OCI-LY1 (cell line): ENCODE results near the gene ADARB2.

Experiments used
- H2AFZ ChIP-seq: fragments of 200-600 bp; sonication (generic), shearing (Covaris generic); 2 replicates; pipeline ENCODE4 v1.6.0; 2014; ENCODE audit warnings: antibody characterized with exemption, mild to moderate bottlenecking, low read length
- H3F3A ChIP-seq: fragments of 200-600 bp; sonication (generic), shearing (Covaris generic); 2 replicates; pipeline ENCODE4 v1.6.0; 2014; ENCODE audit warnings: mild to moderate bottlenecking, antibody characterized with exemption, low read length, moderate library complexity; ENCODE audit not compliant: insufficient read depth
- H3K27ac ChIP-seq: fragments of 200-600 bp; sonication (generic); 2 replicates; pipeline ENCODE4 v1.5.1; 2014; ENCODE audit warnings: low read length, mixed run types, mild to moderate bottlenecking, low read depth; ENCODE audit not compliant: poor library complexity, severe bottlenecking
- H3K27me3 ChIP-seq: fragments of 200-600 bp; sonication (generic); 2 replicates; pipeline ENCODE4 v1.6.0; 2014; ENCODE audit warnings: antibody characterized with exemption, mild to moderate bottlenecking, low read length, moderate library complexity; ENCODE audit not compliant: insufficient read depth
- H3K36me3 ChIP-seq: fragments of 200-600 bp; sonication (generic); 2 replicates; pipeline ENCODE4 v1.6.1; 2014; ENCODE audit warnings: mild to moderate bottlenecking, antibody characterized with exemption, low read length, moderate library complexity, mixed read lengths; ENCODE audit not compliant: insufficient read depth
- H3K4me1 ChIP-seq: fragments of 200-600 bp; sonication (generic); 2 replicates; pipeline ENCODE4 v1.5.1; 2014; ENCODE audit warnings: mild to moderate bottlenecking, low read length, moderate library complexity; ENCODE audit not compliant: insufficient read depth, severe bottlenecking
- H3K4me2 ChIP-seq: fragments of 200-600 bp; sonication (generic), shearing (Covaris generic); 2 replicates; pipeline ENCODE4 v1.6.1; 2014; ENCODE audit warnings: low read length
- H3K4me3 ChIP-seq: fragments of 200-600 bp; sonication (generic); 2 replicates; pipeline ENCODE4 v1.5.1; 2014; ENCODE audit warnings: low read length, low read depth, mild to moderate bottlenecking, mixed read lengths; ENCODE audit not compliant: poor library complexity, severe bottlenecking
- H3K79me2 ChIP-seq: fragments of 200-600 bp; shearing (Covaris generic); 2 replicates; pipeline ENCODE4 v1.6.1; 2016; ENCODE audit warnings: mixed run types, low read length, mixed read lengths; ENCODE audit not compliant: insufficient read depth
- H3K9ac ChIP-seq: fragments of 200-600 bp; sonication (generic), shearing (Covaris generic); 2 replicates; pipeline ENCODE4 v1.6.1; 2014; ENCODE audit warnings: mild to moderate bottlenecking, low read length, mixed read lengths
- H3K9me2 ChIP-seq: fragments of 200-600 bp; sonication (generic), shearing (Covaris generic); 2 replicates; pipeline ENCODE4 v1.6.1; 2014; ENCODE audit warnings: low read depth, mild to moderate bottlenecking, low read length, mixed read lengths
- H3K9me3 ChIP-seq: fragments of 200-600 bp; shearing (Covaris generic); 2 replicates; pipeline ENCODE4 v1.6.1; 2014; ENCODE audit warnings: low read length, mixed read lengths
- H4K20me1 ChIP-seq: fragments of 200-600 bp; sonication (generic), shearing (Covaris generic); 2 replicates; pipeline ENCODE4 v1.6.0; 2016; ENCODE audit warnings: mild to moderate bottlenecking, low read length; ENCODE audit not compliant: insufficient read depth
- EZH2 ChIP-seq: fragments of 200-600 bp; sonication (generic), shearing (Covaris generic); IDR thresholded peaks from 2 replicates; pipeline ENCODE4 v1.8.0; 2017; ENCODE audit warnings: borderline replicate concordance, mixed run types, mild to moderate bottlenecking, antibody characterized with exemption, low read length, moderate library complexity, mixed read lengths
- TF ChIP-seq, protein P1 (sequence below): fragments of 200-600 bp; sonication (generic), shearing (Covaris generic); IDR thresholded peaks from 2 replicates; pipeline ENCODE4 v1.5.1; 2017; ENCODE audit warnings: mild to moderate bottlenecking, antibody characterized with exemption, low read length, moderate library complexity, mixed read lengths

Gene ADARB2

DNA sequence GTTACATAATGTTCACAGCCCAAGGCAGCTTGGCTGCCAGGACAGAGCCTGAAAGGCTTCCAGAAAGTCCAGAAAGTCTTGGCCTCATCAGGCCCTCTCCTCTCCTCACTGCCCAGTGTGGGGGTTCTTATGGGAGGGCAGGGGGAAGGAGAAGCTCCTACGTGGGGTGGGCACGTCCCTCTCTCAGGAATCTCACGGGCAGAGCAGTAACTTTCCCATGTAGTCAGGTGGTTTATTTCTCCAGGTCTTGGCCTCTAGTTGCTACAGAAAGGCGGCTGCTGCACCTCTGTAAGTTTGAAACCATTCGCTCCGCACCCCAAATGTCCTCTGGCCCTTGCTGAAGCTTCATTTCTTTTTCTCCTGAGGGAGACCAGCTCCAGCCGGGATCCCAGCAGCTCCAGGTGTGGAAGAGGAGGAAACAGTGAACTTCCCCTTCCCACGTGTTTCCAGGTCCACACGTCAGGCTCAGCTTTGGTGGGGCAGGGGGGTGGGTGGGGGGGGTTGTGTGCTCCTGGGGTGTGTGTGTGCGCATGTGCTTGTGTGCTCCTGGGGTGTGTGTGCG is 360.9 kb downstream of the ADARB2 start:
- Histone ChIP-seq H3K9me2 (no peaks in the 10 kb centered on the region), H3F3A (no peaks in the 10 kb centered on the region), H3K9me3 (no peaks in the 10 kb centered on the region), H3K79me2 (no peaks in the 10 kb centered on the region), H3K4me3 (no peak overlapping the region), H2AFZ (no peak overlapping the region), H3K36me3 (no peaks in the 10 kb centered on the region), H3K27me3 (peaks cover 3% of the 10 kb centered on the region; the same call in 1 of the 2 replicates), H4K20me1 (no peaks in the 10 kb centered on the region), H3K27ac (no peak overlapping the region), H3K4me2 (no peak overlapping the region), H3K4me1 (no peaks in the 10 kb centered on the region), H3K9ac (no peak overlapping the region)
- TF ChIP-seq, protein P1, sequence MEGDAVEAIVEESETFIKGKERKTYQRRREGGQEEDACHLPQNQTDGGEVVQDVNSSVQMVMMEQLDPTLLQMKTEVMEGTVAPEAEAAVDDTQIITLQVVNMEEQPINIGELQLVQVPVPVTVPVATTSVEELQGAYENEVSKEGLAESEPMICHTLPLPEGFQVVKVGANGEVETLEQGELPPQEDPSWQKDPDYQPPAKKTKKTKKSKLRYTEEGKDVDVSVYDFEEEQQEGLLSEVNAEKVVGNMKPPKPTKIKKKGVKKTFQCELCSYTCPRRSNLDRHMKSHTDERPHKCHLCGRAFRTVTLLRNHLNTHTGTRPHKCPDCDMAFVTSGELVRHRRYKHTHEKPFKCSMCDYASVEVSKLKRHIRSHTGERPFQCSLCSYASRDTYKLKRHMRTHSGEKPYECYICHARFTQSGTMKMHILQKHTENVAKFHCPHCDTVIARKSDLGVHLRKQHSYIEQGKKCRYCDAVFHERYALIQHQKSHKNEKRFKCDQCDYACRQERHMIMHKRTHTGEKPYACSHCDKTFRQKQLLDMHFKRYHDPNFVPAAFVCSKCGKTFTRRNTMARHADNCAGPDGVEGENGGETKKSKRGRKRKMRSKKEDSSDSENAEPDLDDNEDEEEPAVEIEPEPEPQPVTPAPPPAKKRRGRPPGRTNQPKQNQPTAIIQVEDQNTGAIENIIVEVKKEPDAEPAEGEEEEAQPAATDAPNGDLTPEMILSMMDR: no peak
- no peak for TF ChIP-seq EZH2

DNA sequence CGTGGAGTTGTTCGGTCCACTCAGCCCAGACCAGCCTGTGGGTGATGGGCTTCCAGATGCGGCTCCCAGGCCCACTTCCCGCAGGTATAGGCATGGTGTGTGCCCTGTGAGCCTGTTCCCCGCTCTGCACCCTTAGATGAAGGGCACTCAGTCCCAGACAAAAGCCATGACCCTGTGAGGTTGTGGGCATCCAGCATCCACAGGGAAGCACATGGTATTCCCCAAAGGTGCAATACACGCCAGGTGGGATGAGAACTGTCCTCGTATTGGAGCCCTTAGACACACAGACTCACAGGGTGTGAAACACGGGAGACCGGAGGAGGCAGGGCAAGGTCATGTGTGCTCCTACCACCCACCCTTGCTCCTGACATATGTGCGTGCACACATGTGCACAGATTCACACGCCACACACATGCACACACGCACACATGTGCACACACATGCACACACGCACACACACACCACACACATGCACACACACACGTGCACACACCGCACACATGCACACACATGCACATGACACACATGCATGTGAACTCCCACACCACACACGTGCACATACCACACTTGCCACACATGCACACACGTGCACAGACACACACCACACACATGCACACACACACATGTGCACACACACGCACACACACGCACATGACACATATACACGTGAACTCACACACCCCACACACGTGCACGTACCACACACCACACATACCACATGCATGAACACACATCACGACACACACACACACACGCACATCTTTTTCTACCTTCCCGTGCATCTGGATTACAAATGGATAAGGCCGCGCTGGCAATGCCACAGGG is 361.8 kb downstream of the ADARB2 start:
- Histone ChIP-seq H3K27me3 (peaks cover 3% of the 10 kb centered on the region; the same call in 1 of the 2 replicates), H3K4me3 (no peak overlapping the region), H4K20me1 (no peaks in the 10 kb centered on the region), H3K36me3 (no peaks in the 10 kb centered on the region), H3K9me2 (no peaks in the 10 kb centered on the region), H3K4me1 (no peaks in the 10 kb centered on the region), H3K27ac (no peak overlapping the region), H3K79me2 (no peaks in the 10 kb centered on the region), H3K9ac (no peak overlapping the region), H3K9me3 (no peaks in the 10 kb centered on the region), H3K4me2 (no peak overlapping the region), H3F3A (no peaks in the 10 kb centered on the region), H2AFZ (no peak overlapping the region)
- TF ChIP-seq EZH2: no peak
- TF ChIP-seq, protein P1: no peak

DNA sequence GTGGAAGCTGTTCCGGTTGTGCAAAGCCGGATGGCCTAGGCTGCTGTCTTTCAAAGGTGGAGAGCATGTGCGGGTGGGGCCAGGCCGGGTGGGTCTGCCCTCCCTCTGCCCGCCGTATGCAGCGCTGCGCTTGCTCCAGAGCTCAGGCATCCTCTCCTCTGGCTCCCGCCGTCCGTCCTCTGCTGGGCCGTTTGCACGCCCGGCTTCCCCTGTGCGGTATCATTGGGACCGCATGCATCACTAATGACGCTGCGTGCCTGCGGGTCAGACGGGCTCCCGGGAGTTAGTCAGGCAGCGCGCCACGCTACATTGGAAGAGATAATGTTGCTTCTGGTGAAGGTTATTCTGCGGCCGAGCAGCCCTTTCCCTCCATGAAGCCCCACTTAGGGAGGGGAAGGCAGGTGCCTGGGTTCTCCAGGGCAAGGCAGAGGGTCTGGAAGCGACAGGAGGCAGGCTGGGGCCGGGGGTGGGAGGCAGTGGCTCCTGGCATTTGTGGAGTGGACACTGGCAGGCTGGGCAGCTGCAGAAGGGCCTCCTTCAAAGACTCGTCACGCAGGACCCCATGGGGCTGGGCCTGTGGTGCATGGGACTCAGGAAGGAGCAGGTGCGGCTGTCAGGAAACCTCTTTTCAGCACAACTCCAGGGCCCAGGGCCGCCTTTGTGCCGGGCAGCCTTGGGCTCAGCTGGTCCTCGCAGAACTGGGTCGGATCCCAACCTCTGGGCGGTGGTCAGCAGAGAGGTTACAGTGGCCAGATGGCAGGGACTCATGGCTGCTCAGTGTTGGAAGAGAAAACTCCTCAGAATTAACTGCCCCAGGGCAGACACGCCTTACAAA is 362.6 kb downstream of the ADARB2 start:
- TF ChIP-seq EZH2: no peak
- TF ChIP-seq, protein P1: no peak

More for the DNA sequence above, 362.6 kb downstream of the ADARB2 start:
- Histone ChIP-seq H4K20me1 (no peaks in the 10 kb centered on the region), H2AFZ (no peak overlapping the region), H3K9ac (no peak overlapping the region), H3F3A (no peaks in the 10 kb centered on the region), H3K36me3 (no peaks in the 10 kb centered on the region), H3K4me3 (no peak overlapping the region), H3K27me3 (peaks cover 3% of the 10 kb centered on the region; the same call in 1 of the 2 replicates), H3K4me1 (no peaks in the 10 kb centered on the region), H3K9me2 (no peaks in the 10 kb centered on the region), H3K79me2 (no peaks in the 10 kb centered on the region), H3K27ac (no peak overlapping the region), H3K4me2 (no peak overlapping the region), H3K9me3 (no peaks in the 10 kb centered on the region)
